GM19239 (cell line): Measurements from ENCODE around the gene C10orf71.

Source experiments
- DNase-seq: peaks from one replicate; pipeline ENCODE4 v3.0.0; 2011; ENCODE audit warnings: low spot score; ENCODE audit not compliant: insufficient read length
- FAIRE-seq: peaks from 2 replicates; lab custom pipeline; 2011; peaks lifted over from hg19 to GRCh38; lab: Jason Lieb, UNC

Gene C10orf71

DNA sequence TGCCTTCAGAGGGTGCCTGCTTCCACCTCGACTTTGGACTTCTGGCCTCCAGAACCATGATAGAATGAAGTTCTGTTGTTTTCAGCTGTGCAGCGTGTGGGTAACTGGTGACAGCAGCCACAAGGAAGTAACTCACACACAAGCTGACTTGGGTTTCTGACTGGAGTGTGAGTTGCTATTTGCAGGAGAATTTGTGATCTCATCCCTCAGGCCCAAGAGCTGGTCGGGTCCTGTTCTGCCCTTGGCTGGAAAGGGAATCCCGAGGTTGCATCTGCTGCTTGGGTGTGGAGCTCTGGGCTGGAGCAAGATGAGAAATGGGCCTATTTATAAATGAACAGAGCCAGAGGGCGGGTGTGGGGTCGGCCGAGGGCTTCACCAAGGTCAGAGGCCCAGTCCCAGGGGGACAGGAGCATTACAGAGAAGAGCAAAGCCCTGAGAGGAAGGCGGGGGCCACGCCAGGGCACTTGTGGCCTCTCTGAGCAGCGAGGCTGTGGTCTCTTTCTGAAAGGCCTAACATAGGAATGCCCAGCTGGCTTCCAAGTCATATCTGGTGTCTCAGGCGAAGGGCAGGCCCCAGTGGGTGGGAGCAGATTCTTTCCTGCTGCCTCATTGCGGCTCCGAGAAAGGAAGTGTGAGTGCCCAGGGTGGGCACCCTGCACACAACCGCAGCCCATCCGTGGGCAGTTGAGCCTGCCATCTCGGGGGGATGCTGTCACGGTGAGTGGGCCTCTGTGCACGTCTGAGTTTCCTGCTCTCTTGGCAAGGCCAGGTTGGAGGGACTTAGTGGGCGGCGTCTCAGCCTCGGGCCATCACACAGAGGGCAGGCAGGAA lies 26.5 kb upstream of the C10orf71 start:
- FAIRE-seq (no peak), DNase-seq (no peak)

DNA sequence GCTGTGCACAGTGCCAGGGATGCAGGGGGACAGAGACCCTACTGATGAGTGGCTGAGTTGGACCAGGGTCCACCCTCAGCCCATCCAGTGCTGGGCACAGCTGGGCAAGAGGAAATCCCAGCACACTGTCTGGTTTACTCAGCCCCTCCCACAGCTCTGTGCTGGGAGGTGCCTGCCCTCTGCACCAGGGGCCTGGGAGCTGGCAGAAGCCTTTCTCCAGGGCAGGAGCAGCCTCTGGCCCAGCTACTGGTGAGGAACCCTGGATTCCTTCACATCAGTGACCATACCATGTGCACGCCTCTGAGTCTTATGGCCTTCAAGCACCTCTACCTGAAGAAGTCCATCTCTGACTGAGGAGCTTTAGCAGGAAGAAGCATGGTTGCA lies 25.9 kb upstream of the C10orf71 start:
- FAIRE-seq (no peak), DNase-seq (no peak)

DNA sequence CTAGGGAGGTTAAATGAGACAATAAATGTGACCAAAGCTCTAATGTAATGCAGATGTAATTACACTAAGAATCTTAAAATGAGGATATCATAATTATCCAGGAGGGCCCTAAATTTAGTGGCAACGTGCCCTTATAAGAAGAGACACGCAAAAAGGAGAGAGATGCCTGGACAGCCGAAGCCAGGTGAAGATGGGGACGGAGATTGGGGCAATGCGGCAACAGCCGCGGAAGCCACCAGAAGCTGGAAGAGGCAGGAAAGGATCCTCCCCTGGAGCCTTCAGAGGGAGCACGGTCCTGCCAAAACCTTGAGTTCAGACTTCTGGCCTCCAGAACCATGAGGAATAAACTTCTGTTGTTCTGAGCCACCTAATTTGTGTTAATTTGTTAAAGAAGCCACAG lies 25.3 kb upstream of the C10orf71 start:
- DNase-seq (no peak), FAIRE-seq (no peak)

DNA sequence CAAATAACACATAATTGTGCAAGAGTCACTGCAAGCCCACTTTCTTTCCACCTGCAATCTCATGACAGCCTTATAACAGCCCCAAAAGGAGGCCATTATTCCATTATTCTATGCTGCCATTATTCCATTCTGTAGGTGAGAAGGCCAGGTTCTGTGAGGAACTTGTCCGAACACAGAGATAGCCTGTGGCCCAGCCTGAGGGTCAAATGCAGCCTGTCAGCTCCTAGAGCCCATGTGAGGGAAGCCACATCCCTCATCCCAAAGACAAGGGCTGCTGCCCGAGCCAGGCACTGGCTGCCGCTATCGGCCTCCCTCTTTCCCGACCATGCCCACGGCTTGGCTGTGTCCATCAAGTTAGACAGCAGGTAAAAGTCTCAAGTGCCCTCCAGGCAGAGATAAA lies 24.1 kb upstream of the C10orf71 start:
- DNase-seq: no peak
- no peak for FAIRE-seq

DNA sequence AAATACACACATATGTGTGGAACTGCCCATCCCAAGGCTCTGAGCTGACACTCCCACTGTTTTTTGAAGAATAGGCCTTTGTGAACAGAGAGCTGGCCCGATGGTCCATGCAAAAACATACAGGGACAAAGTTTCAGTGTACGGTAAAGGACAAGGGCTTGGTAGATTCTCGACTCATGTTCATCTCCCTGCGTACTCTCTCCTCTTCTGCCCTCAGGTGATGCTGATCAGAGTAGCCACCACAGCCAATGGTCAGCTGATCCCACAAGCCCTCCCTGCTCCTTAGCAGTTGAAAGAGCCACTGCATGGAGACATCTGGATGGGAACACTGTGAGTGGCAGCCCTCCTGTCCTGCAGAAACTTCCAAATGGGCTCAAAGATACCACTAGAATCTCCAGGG lies 23.1 kb upstream of the C10orf71 start:
- FAIRE-seq (no peak), DNase-seq (no peak)

DNA sequence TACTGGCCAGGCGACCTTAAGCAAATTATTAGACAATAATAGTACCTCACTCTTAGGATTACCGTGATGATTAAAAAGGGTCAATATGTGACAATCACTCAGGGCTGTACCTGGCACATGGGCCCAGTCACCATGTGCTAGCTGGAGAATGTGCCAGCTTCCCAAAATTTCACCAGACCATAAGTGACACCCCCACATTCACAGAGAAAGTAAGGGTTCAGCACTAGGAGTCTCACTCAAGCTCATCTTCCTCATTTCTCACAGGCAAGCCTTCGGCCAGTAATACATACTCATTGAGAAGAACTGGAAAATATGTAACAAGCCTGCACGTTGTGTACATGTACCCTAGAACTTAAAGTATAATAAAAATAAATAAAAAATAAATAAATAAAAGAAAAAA lies 22.4 kb upstream of the C10orf71 start:
- FAIRE-seq (no peak), DNase-seq (no peak)

DNA sequence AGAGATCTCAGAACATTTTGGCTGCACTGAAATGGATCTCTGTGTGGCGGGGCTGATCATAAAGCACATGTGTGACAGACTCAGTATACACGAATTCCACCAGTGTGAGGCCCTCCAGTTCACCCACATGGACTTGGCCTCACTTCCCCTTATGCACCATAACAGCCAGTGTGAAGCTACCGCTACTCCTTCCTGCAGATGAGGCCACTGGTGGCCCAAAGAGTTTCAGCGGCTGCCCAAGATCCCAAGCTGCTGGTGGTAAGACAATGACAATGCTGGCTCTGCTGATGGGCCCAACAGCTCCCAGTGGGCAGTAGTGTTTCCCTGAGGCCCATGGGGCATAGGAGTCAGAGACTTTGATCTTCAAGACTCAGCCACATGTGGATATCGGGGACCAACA lies 21.0 kb upstream of the C10orf71 start:
- FAIRE-seq (no peak), DNase-seq (no peak)

DNA sequence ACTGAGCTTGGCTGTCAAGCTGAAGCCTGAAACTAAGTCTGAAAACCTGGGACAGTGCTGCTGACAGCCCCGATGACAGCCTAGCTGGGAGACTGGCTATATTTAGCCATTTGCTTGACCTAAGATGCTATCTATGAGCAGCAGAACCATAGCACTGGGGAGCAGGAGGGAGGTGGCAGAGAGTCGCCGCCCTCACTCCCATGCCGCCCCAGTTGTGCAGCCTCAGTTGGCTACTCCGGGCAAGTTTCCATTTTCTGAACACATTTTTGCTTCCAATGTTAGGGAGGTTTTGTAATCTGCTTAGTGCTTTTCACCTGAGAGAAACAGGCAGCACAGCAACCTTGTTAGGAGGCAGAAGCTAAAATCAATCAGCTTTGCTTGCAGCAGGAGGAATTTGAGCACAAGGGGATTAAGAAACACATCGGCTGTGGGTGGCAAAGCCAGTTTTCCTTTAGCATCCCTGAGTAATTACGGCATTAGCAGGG lies 20.4 kb upstream of the C10orf71 start:
- FAIRE-seq: no peak
- DNase-seq: no peak

DNA sequence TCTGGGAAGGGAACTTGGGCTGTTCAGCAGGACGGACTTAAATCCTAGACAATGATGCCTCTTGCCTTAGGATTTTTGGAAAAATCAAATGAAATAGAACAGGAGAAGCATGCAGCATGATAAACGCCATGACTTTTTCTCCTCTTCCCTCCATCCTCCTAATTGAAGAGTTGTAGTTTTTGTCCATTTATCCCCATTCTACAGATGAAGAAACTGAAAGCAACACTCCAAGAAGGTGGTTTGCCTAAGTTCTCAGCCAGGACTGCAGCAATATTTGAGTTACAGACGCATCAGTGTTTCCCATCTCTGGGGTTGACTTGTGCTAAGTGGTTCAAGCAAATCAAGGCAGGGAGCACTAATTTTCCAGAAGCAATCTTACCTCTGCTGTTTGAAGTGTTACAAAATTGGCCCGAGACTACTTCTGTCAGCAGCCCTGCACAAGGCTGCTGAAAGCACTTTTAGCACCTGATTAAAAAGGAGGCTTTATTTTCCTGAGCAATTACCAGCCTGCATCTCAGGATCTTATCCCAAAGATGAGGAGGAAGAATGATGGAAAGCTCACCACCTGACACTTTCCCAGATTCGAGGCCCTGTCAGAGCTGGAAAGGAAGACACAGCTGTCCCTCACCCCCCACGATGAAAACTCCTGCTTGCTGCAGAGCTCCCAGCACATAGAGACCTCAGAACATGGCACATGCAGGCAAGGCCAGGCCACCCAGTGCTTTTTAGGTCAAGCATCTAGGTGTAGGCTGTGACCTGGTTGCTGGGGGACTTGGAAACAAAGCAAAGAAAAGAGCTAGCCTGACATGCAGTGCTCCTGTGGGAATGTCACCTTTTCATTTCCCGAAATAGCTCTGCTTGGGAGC lies 19.7 kb upstream of the C10orf71 start:
- no peak for FAIRE-seq
- no peak for DNase-seq

DNA sequence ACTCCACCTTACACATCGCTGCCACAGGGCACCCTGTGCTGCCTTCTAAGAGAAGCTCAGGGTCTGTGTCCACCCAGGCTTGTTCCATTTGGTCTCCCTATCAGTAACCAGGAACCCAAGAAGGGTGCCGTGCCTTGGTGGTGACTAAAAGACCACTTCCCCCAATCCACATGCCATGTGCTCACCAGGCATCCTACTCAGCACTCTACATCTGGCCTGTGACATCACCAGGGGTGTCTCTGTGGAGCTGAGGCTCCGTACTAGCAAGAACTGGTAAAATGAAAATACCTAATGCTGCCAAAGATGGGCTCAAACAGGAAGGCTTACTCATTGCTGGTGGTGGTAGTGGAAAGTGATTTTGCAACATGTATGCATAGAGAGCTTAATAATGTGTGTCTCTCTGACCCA lies 19.0 kb upstream of the C10orf71 start:
- no peak for DNase-seq
- FAIRE-seq: no peak

DNA sequence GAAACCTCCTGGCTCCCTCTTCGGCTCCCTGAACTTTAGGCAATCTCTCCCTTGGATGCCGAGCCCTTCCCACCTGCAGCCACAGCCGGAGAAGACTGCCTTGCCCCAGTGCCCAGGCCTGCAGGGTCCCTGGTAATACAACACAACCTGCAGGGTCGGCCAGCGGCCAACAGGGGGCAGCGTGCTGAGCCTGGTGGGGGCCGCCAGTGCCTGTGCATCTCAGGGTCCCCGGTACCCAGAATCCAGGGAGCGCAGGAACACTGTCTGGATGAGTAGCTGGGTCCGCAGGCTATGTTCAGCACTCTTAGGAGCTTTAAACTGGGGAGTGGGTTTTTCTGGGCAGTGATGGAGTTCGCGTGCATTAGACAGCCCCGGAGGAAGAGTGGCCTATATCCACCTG lies 17.5 kb upstream of the C10orf71 start:
- DNase-seq: no peak
- no peak for FAIRE-seq

DNA sequence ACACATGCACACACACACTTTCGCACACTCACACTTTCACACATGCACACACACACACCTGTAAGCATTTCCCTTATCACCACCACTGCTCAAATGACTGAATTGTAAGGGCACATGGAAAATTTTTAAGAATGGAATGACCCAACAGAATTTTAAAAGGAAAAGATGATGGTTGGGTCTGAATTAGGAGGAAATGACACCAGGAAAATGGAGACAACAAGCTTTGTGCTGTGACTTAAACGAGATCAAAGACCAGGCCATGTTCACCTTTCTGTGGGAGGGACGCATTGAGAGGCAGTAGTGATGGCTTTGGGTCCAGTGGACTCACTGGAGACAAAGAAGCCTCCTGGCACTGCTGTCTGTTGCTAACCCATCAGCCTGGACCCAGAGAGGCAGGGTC lies 16.7 kb upstream of the C10orf71 start:
- no peak for FAIRE-seq

DNA sequence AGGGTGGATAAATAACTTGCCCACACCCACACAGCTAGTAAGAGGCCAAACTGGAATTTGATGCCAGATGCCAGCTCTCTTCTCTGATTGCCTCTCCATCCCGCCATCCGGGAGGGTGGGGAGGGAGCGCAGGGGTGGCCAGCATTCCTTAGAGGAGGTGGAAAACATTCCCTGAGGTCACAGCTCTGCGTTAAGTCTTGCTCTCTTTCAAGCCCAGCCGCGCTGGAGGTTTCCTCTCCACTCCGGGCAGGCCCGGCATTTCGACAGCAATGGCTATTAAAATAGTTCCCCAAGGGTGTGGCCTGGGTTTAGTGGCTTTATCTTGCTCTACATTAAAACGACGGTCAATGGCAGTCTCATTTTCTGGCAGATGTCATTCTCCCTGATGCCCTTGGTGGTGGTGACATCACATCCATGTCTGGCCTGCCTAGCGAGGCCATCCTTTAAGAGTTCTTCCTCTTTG lies 16.1 kb upstream of the C10orf71 start:
- FAIRE-seq: no peak

More for the DNA sequence above, 16.7 kb upstream of the C10orf71 start:
- DNase-seq: no peak

DNA sequence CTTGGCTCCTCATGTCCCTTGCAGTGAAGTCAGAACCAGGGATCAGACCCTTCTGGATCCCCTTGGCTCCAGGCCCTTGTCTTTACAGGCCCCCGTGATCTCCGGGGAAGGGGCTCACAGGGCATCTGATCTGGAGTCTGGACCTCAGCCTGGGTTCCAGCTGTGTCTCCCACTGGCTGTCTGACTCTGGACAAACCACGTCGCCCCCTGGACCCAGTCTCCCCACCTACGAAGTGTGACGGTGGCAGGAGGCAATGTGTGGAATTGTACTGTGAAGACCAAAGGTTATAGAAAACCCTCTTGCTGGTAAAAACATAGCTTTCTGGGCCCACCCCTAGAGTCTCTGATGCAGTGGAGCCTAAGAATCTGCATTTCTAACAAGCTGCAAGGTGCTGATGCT lies 15.5 kb upstream of the C10orf71 start:
- FAIRE-seq (no peak), DNase-seq (no peak)

More for the DNA sequence above, 16.1 kb upstream of the C10orf71 start:
- no peak for DNase-seq

DNA sequence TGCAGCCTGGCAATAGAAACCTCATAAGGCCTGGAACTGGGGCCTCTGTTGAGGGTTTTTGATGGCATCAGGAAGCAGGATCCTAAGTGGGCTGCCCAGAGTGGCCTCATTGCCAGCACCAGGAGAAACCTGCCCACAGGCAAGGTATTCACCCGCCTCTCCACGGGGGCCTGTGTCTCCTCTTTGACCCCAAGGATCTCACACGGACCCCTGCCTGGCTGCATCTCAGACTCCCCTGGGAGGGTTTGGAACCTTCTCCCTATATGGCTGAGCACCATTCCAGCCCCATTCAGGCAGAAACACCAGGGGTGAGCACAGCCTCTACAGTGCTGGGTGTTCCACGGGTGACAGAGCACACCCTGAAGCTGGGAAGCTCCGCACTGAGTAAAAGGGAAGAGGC lies 14.6 kb upstream of the C10orf71 start:
- FAIRE-seq: no peak
- no peak for DNase-seq

DNA sequence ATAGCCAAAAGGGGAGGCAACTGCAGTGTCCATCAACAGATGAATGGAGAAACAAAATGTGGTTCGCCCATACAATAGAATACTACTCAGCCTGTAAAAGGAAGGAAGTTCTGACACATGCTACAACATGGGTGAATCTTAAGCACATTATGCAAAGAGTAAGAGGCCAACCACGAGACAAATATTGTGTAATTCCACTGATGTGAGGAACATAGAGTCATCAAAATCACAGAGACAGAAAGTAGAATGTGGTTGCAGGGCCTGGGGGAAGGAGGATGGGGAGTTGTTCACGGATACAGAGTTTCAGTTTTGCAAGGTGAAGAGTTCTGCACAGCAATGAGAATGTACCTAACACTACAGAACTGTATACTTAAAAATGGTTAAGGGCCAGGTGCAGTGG lies 13.7 kb upstream of the C10orf71 start:
- DNase-seq (no peak), FAIRE-seq (no peak)

DNA sequence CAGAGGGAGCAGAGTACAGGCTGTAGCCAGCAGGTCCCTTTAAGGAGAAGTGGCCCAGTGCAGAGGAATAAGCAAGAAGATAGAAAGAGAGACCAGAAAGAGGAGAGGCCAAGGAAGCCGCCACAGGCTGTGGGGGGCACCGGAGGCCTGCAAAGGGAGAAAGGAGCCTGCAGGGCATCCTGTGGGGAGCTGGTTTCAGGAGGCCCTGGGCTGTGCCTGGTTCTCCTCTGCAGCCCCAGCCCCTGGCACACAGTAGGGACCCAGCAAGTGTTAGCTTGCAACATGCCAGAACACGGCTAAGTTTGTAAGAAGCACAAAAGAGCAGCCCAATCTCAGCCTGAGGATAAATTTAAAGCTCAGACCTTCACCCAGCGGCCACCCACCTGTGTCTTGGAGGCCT lies 12.3 kb upstream of the C10orf71 start:
- FAIRE-seq (no peak), DNase-seq (no peak)

DNA sequence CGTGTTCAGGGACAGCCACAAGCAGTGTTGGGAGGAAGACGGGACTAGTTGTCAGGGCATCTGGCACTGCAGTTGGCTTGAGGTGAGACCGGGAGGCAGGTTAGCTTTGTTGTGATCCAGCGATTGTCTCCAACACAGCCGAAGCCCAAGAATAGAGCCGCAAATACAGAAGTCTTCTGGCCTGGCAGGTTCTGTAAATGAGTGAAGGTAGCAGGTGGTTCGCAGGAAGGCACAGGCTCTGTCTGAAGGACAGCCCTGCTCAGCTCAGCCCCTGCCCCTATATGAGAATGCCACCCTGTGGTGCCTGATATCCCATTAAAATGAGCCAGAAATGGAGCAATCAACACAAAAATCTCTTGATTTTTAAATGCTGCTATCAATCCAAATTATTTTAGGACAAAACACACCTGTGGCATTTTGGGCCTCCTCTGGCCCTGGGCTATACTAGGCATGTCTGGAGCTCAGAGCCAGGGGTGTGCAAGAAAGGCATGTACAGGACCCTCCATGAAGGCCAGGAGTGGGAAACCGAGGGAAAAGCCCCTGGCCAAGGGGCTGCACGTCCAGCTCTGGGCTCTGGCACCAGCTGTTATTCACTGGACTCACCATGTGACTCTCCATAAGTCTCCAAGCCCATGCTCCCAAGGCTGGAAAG lies 11.2 kb upstream of the C10orf71 start:
- DNase-seq: no peak
- FAIRE-seq: no peak

DNA sequence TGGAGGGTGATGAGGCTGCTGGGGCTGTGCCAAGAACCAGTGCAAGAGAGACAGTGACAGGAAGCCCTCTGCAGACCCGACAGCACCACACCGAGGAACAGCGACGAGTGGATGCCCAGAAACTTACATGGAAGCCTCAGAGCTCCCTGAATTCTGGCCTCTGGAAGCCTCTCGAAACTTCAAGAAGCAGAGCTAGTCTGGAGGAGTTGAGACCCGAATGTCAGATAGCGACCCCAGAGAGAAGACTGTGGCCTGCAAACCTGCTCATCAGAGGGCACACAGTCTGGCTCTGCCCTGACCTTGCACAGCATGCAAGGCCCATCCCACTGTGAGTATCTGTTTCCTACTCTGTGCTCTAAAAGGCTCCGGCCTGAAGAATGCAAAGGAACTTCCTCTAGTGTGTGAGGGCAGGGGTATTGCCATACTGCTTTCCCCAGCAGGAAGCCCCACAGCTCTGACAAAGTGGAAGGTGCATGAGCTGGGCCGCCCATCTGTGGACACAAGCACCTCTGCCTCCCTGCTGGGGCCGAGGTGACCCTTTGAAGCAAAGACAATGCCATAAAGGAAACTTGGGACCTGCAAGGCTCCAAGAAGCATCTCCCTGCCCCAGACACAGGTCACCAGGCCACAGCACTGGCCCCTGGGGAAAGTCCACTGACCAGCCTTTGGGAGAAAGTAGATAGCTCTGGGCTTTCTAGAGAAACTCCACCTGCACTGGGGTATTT lies 10.5 kb upstream of the C10orf71 start:
- FAIRE-seq: no peak
- DNase-seq: no peak

DNA sequence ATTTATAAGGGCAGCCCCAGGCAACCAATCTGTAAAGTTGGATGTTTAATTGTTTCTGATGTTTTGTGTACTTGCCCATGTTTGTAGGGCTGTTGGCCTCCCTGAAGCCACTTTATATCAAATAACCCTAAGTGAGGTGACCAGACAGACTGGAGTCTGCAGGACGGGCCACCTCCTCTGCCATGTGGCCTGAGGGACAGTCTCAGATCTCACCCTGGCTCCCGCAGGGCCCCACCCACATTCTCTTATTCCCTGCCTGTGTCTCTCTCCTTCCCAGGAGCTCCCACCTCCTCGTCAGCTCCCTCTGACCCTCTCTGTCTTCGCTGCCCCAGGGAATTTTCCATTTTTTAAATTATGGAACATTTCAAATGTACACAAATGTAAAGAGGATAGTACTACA lies 9.5 kb upstream of the C10orf71 start:
- DNase-seq (no peak), FAIRE-seq (no peak)
